Measurements from ENCODE around the gene MACO1.
"Not testable (repeated sequence)": the region's sequence is repeated elsewhere in the genome, so short reads cannot be mapped to it uniquely, and the experiment has no call there.

GRCh38 chr1:25405731-25406305 is 24.9 kb upstream of the MACO1 start:
- TF ChIP-seq, protein P1, sequence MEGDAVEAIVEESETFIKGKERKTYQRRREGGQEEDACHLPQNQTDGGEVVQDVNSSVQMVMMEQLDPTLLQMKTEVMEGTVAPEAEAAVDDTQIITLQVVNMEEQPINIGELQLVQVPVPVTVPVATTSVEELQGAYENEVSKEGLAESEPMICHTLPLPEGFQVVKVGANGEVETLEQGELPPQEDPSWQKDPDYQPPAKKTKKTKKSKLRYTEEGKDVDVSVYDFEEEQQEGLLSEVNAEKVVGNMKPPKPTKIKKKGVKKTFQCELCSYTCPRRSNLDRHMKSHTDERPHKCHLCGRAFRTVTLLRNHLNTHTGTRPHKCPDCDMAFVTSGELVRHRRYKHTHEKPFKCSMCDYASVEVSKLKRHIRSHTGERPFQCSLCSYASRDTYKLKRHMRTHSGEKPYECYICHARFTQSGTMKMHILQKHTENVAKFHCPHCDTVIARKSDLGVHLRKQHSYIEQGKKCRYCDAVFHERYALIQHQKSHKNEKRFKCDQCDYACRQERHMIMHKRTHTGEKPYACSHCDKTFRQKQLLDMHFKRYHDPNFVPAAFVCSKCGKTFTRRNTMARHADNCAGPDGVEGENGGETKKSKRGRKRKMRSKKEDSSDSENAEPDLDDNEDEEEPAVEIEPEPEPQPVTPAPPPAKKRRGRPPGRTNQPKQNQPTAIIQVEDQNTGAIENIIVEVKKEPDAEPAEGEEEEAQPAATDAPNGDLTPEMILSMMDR (IDR thresholded peaks at IDR 0.05 in 4 of 5, conservative IDR thresholded peaks at IDR 0.05 in 1 of 5) = not testable (repeated sequence)
- not testable (repeated sequence) for TF ChIP-seq POLR2A (IDR thresholded peaks at IDR 0.05)

Data from gastrocnemius medialis (tissue), 4 donors.